NCI-H1105 treated with DMSO at 0.1 percent for 48 hours (cell line): ENCODE measurements around the gene GGPS1.
A peak's percentile ranks its signal among the peaks of the same experiment; 100 is the strongest.
"Not testable (repeated sequence)": the region's sequence is repeated elsewhere in the genome, so short reads cannot be mapped to it uniquely, and the experiment has no call there.

ENCODE experiments used
- DNase-seq: peaks from one replicate; lab custom pipeline; 2025; lab: John Stamatoyannopoulos, UW

The GGPS1 gene

GRCh38 chr1:235328271-235329138 is at the start of gene GGPS1:
Gene GGPS1 (plus strand): TSS chr1:235328570. CDS start chr1:235335265, 6,695 bp downstream.
- DNase-seq: peak; percentile 97

DNA sequence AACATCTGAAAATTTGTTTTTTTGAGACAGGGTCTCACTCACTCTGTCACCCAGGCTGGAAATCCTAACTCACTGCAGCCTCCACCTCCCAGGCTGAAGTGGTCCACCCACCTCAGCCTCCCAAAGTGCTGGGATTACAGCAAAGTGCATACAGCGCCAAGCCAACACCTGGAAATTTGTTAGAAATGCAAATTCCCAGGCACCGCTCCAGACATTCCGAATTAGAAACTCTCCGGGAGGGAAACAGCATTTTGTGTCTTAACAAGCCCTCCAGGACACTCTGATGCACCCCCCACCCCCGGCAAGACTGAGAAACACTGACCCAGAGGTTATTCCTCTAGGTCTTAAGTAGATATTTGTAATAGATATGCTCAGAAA is 49.5 kb upstream of the GGPS1 start:
- DNase-seq: no peak

GRCh38 chr1:235279694-235280093 is 48.7 kb upstream of the GGPS1 start:
- no peak for DNase-seq

- DNase-seq: no peak
Observed at GRCh38 chr1:235280467-235280866, 47.9 kb upstream of the GGPS1 start.

- DNase-seq: not testable (repeated sequence)
Observed at GRCh38 chr1:235283636-235284035, 44.7 kb upstream of the GGPS1 start.

- DNase-seq: no peak
Observed at GRCh38 chr1:235284231-235284769, 44.1 kb upstream of the GGPS1 start.

DNA sequence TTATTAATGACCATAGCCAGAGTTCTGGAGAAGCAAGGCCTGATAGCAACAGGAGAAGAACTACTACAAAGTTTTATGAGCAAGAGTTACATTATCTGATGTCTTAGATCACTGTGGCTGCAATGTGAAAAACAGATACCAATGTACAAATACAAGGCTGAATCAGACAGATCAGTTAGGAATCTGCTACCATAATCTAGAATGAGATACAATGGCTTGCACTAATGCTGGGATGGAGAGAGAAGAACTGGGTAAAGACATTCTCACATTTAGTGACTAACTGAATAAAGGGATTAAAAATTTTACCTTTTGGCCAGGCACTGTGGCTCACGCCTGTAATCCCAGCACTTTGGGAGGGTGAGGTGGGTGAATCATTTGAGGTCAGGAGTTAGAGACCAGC is 41.7 kb upstream of the GGPS1 start:
- DNase-seq: no peak

GRCh38 chr1:235287208-235287882 is 41.0 kb upstream of the GGPS1 start:
- DNase-seq: no peak

DNA sequence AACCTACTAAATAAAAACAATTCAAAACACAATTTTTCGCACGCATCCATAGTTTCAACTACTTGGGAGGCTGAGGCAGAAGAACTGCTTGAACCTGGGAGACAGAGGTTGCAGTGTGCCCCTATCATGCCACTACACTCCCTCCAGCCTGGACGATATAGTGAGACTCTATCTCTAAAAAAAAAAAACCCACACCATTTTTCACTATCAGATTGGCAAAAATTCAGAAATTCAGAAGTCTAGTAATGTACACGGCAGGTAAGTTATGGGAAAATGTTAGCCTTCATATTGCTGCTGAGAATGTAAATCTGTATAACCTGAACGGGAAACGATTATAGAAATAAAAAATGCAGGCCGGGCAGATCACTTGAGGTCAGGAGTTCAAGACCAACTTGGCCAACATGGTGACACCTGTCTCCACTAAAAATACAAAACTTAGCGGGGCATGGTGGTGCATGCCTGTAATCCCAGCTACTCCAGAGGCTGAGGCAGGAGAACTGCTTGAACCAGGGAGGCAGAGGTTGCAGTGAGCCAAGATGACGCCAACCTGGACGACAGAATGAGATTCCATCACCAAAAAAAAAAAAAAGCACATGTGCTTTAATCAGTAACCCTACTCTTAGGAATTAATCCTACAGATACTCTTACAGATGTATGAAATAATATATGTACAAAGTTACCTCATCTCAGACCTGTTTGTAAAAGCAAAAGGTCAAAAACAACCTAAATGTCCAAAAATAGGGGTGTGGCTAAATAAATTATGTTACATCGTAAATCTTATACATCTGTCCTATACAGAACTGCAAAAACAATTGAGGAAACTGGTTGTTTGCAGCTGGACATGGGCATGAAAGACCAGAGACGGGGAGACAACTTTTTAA is 38.3 kb upstream of the GGPS1 start:
- no peak for DNase-seq

- DNase-seq: no peak
Observed at GRCh38 chr1:235290740-235291502, 37.4 kb upstream of the GGPS1 start.

- no peak for DNase-seq
Observed at GRCh38 chr1:235291599-235292091, 36.7 kb upstream of the GGPS1 start.

DNA sequence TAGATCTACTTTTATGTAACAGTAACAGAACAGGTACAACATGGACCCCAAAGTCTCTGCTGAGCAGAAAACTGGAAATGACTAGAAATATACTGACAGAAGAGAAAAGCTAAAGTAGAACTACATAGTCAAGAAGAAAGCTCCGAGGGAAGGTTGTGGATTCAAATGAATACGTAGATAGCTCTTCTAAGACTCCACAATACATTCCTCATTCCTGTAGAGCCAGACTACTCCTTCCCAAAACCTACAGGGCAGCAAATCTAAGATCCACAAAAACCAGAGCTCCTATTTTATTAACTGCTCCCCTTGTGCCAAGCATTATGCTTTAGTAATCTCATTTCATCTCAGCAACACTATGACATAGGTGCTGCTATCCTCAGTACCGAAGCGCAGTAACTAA is 35.6 kb upstream of the GGPS1 start:
- DNase-seq: no peak

DNA sequence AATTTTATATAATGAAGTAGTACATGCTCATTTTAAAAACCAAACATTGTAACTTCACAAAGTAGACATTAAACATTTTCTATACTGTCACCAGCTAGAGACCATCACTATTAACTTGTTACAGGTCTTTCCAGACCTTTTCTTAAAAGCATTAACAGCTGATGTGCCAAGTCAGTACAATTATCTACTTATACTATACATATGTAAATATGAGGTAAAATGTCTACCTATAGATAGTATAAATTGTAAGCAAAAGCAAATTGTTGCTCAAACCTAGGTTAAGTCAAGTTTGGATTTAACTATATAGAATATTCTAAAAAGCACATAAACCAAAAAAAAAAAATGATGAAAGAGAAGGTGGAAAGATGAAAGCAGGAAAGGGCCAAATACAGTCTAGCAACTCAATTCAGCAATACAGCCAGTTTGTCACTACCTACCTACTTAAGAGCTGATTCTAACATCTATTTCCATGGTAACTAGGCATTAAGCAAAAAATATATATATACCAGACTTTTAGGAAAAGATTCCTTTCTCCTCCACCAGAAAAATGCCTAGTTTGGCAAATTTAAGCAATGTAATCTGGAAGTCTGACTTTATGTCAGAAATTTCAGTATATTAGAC is 34.9 kb upstream of the GGPS1 start:
- DNase-seq: no peak

GRCh38 chr1:235295902-235296350 is 32.4 kb upstream of the GGPS1 start:
- DNase-seq: no peak

- no peak for DNase-seq
Observed at GRCh38 chr1:235296729-235297128, 31.6 kb upstream of the GGPS1 start.

DNA sequence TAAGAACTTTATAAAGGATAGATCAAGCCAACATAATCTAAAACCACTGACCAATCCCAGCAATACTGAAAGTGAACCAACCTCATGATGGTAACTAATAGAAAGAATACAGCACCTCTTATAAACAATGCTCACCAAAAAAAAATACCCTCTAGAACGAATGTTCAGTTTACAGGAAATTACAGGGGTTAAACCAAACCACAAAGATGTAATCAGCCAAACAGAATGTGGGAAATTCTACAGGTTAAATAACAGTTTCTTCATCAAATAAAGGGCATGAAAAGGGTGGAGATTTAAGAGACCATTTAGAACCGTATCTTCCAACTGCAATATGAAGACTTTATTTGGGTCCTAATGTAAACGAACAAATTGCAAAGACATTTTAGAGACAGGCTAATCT is 30.8 kb upstream of the GGPS1 start:
- no peak for DNase-seq

- no peak for DNase-seq
Observed at GRCh38 chr1:235298758-235299157, 29.6 kb upstream of the GGPS1 start.

DNA sequence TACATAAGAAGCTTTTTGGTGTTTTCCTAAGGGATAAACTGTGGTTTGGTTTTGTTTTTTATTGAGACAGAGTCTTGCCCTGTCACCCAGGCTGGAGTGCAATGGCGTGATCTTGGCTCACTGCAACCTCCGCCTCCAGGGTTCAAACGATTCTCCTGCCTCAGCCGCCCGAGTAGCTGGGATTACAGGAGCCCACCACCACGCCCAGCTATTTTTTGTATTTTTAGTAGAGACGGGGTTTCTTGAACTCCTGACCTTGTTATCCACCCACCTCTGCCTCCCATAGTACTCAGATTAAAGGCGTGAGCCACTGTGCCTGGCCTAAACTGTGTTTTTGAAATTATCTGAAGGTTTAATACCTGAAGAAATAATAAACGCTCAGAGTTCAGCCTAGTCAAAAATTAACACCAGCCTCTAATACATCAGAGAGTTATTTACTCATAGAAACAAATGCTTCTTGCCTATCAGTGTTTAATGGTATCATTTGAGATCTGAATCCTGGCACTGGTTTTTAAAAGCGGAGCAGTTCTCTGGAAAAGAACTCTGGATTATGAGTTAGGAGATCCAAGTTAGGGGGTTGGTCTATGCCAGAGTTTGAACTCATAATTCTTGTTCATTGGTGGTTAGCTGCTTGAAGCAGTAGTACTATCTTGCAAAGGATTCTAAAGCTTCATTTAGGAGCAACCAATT is 29.1 kb upstream of the GGPS1 start:
- no peak for DNase-seq

DNA sequence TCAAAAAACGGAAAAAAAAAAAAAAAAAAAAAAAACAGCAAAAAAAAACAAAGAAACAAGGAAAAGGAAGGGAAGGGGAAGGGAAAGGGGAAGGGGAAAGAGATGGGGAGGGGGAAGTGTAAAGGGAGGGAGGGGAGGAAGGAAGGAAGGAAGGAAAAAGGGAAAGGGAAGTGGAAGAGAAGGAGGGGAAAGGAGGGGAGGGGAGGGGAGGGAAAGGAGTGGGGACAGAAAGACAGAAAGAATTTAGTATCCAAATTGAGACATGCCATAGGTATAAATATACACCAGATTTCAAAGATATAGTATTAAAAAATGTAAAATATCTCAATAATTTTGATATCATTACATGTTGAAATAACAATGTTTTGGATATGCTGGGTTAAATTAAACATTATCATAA is 26.2 kb upstream of the GGPS1 start:
- DNase-seq: no peak
